ENCODE results near the gene MAPK10.
"Not testable (repeated sequence)": the region's sequence is repeated elsewhere in the genome, so short reads cannot be mapped to it uniquely, and the experiment has no call there.

The MAPK10 gene

DNA sequence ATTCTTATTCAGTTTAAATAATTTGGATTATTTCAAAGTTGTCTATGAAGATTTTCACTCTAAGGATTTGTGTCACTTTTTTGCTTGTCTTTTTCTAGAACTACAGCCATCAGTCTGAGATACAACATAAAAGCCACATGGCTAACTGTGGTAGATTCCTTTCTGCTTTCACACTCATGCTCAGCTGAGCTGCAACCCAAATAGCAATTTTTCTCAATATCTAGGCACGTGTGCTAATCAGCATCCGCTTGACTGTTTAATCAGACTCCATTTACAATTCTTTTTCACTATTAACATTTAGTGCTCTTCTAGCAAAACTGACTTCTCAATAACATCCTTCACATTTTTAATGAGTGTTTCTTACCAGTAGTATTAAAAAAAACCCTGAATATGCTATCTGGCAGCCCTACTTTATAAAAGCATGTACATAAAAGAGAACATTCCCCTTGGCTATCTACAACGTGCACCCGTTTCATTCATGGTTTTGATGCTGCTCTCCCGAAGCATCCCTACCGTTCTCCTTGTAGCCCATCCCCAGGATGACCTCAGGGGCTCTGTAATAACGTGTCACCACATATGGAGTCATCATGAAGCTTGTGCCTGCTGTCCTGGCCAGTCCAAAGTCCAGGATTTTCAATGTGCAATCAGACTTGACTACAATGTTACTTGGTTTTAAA, 259.2 kb downstream of the MAPK10 start:
- no peak for DNase-seq

GRCh38 chr4:86099348-86099747, 260.5 kb downstream of the MAPK10 start:
- DNase-seq, result no peak

- no peak for DNase-seq
Measured at GRCh38 chr4:86098691-86099090, 261.2 kb downstream of the MAPK10 start.

- DNase-seq, result no peak
Measured at GRCh38 chr4:86096373-86096772, 263.5 kb downstream of the MAPK10 start.

- no peak for DNase-seq
Measured at GRCh38 chr4:86092684-86093083, 267.2 kb downstream of the MAPK10 start.

DNA sequence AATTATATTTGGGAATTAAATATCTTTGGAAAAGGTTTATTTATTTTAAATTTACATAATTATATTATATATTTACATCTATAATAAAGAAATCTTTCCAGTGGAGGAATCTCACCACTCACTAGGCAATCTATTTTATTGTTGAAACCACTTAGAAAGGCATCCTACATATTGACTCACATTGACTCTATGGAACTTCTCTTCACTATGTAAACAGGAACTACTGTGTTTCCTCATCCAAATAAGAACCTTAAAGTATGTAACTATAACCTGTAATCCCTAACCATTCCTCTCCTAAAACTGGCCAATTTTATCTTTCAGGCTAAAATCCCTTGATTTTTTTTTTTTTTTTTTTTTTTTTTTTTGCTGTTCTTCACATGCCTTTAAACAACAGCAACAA, 268.7 kb downstream of the MAPK10 start:
- DNase-seq, result no peak

DNA sequence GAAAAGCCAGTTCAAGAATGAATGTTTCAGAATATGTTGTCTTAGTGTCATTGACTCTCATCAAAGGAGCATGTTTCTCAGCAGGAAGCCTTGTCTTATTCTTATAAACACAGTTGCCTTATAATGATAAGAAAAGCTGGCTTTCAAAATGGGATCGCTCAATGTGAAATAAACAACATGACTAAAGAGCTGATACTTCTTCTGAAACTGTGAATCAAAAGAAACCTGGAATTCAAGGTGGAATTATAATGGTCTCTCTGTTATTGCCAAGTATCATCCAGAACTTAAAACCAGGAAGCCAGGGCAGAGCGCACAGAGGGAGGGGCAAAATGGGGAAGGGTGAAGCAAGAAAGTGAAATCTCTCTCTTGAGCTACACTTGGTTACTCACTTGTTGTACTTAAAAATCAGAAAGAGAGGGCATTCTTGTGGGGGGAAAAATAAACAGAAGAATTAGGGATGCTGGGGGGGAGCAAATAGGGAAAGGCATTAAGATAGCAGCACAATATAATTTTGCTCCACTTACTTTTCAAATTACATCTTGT, 270.0 kb downstream of the MAPK10 start:
- no peak for DNase-seq

- no peak for DNase-seq
Measured at GRCh38 chr4:86089053-86089452, 270.8 kb downstream of the MAPK10 start.

GRCh38 chr4:86075796-86076195, 284.1 kb downstream of the MAPK10 start:
- not testable (repeated sequence) for DNase-seq

GRCh38 chr4:86060341-86060740, 299.5 kb downstream of the MAPK10 start:
- no peak for DNase-seq

- no peak for DNase-seq
Measured at GRCh38 chr4:86058621-86059020, 301.2 kb downstream of the MAPK10 start.

DNA sequence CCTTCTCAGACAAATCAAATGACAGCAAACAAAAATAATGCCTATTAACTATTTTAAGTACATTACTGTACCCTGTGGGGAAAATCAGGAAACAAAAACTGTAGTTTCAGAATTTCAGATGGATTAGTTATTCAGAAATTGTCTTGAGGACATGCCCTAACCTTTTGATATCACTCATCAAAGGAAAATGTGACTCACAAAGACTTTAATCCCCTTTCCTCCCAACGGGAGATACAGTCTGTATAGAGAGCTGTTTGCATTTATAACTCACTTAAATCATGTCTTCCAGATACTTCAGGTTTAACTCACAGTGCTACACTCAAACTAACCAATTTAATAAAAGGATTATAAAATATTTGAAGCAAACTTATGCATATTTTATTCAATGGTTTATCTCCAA, 304.0 kb downstream of the MAPK10 start:
- no peak for DNase-seq

DNA sequence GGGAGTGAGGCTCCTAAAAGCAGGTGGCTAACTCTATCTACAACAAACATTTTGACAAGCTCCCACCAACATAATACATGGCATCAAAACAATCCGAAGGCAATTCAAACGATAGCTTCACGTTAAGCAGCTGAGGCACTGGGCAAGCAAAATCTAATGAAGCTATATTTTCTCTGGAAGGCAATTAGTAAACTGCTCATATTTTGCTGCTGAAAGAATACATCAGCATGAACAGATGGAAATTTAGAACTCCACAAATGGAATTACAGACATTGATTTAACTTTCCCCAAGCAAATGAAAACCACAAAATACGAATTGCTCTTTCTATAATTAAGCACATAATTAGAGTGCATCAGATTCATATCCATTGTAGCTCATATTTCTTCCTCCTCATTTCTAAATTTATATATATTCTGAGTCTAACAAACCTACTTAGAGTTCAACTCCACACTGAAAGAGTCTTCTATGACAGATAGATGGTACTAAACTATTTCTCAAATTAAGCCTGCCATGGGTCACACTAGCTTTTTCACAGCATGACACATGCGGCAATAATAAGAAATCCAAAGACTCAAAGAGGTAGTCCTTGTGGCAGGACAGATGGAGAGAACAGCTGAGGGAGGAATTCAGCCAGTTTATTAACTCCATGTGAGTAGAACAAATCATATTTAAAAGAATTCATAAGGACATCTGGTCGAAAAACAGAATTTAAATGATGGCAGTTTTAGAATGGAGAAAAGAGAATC, 305.4 kb downstream of the MAPK10 start:
- DNase-seq, result no peak

DNA sequence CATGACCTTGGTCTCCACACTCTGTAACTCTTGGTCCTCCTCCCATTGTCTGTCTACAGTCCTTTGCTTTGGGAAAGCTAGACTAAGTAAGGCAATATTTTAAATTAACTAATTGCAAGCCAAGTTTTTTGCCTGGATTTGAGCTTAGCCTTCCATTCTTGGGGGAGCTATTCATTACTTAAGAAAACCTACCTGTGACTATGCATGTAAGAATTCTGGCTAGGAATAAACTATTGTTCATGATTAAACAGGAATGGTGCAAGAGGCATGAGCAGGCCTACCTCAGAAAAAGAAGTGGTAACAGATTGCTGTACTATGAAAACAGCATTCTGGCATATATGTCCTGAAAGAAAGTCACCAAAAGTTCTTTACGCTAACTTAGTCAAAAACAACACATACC, 309.4 kb downstream of the MAPK10 start:
- no peak for DNase-seq

GRCh38 chr4:86048426-86048825, 311.4 kb downstream of the MAPK10 start:
- no peak for DNase-seq

DNA sequence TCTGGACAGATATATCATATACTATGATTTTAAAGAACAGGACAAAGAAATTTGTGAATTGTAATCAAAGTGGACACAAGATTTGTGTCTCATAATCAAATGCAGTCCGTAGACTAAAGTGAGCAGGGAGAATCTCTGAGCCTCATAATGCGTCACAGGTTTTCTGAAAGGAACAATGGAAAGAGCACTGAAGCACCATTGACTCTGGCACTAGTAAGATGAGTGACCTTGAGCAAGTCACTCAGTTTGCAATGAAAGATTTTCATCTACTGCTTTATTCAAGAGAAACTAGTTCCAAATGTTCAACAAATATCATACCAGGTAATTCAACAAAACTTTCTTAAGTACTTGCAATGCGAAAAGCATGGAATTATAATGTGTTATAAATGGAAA, 315.3 kb downstream of the MAPK10 start:
- DNase-seq, result no peak

DNA sequence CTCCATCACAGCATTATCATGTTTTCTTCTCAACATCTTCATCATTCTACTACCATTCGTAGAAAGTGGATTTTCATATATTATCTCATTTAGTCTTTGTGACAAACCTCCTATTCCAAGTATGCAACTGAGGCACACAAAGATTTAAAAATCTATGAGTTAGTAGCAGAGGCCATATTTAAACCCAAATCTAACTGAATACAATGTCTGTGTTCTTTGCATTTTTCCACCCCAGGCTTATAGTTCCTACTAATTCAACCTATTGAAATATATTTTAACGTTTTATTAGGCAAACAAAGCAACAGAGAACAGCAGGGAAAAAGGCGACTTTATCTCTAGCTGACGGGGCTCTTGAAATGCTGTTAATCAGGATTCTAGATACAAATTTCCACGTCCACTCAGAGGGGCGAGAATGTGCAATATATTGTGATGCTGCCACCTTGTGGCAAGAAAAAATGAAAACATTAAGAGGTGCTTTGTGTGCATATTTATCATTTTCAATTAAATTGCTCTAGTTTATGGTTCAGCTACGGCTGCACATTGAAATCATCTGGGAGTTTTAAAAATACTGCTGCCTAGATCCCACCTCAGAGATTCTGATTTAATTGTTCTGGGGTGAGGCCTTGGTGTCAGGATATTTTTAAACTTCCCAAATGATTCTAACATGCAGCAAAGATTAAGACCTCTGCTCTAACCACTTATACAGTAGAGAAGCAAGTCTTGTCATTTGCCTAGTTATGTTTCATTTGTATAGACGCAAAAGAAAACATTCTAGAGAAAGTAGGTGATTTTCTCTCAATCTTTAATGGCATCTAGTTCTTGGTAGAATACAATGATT, 315.9 kb downstream of the MAPK10 start:
- DNase-seq, result no peak

- no peak for DNase-seq
Measured at GRCh38 chr4:86038037-86038436, 321.8 kb downstream of the MAPK10 start.

DNA sequence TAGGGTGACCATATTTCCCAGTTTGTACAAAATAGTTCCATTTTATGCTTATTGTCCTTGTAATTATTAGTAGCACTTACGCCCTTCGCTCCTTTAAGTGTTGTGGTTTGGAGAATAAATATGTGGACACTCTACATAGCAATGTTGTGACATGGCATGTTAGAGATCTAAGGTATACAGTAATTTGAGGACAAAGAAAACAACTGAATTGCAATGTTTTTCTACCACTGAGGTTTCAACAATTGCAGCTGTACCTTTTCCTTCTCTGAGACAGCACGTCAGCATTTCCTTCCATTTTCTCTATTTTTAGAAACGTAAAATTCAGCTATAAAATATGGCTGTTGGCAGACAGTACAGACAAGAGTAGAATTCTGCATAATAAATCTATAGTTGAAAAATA, 323.1 kb downstream of the MAPK10 start:
- no peak for DNase-seq

DNA sequence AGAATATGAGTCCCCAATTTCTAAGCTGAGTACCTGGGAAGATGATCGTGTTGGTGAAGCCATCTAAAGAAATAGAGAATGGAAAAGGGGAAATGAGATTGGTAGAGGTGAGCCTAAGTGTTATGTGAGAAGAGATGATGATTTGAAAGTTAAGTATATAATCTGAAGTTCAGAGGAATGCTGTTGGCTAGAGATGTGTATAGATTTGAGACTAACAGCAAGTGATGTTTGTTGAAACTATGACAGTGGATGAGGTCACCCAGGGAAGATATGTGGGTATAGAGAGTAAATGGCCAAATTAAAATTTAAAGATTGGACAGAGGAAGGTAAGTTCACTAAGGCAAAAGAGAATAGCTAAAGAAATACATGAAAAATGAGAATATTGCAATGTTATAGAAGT, 324.2 kb downstream of the MAPK10 start:
- no peak for DNase-seq

- DNase-seq, result no peak
Measured at GRCh38 chr4:86034616-86035015, 325.2 kb downstream of the MAPK10 start.

DNA sequence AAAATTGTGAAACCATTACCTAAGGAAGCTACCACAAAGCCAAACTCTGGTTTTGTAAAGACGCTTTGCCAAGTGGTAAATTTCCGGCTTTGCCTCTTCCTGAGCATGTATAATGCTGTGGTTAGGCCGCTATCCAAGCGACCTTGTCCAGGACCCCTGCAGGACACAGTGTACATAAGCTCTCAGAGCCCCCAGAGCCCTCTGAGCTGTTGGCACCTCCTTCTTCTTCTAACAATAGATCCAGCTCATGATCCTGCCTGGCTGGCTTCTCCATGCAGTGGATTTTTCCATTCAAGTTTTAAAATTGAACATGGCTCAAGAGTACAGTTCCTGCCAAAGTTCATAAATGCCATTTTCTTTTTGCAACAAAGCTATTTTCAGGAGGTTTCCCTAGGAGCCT, 326.7 kb downstream of the MAPK10 start:
- DNase-seq, result no peak

DNA sequence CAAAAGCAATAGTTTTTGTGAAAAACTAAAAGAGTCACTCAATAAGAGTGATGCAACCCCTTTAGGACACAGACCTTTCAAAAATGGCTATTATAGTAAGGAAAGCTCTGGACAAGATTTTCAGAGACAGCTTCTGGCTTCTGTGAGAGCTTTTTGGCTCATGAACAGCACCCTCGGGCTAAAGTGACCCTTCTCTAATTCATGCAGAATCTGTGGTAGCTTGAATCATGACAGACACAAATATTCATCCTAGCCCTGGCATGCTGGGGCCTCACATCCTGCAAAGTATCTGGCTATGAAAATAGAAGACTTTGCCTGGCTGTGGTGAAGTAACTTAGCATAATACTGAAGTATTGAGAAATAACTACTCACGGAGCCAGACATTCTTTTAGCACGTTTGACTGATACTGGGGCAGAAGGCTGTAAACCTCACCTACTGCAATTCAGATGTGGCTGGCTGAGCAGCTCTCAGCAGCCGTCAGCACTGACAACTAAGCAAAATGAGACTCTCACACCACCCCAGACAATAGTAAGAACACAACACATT, 327.3 kb downstream of the MAPK10 start:
- DNase-seq, result no peak

Data from NCI-H510A (cell line).